ELF-1 (cell line): Measurements from ENCODE around the gene SPEN.
"Not testable (repeated sequence)": the region's sequence is repeated elsewhere in the genome, so short reads cannot be mapped to it uniquely, and the experiment has no call there.

Source experiments
- DNase-seq: peaks from one replicate; pipeline ENCODE4 v3.0.0-alpha.2; 2016; ENCODE audit warnings: low read depth, low spot score

Gene SPEN

GRCh38 chr1:15892857-15893599, 45.5 kb downstream of the SPEN start:
- DNase-seq = not testable (repeated sequence)

- DNase-seq = no peak
Measured at GRCh38 chr1:15895233-15895632, 47.7 kb downstream of the SPEN start.

GRCh38 chr1:15896841-15897610, 49.5 kb downstream of the SPEN start:
- DNase-seq = not testable (repeated sequence)

DNA sequence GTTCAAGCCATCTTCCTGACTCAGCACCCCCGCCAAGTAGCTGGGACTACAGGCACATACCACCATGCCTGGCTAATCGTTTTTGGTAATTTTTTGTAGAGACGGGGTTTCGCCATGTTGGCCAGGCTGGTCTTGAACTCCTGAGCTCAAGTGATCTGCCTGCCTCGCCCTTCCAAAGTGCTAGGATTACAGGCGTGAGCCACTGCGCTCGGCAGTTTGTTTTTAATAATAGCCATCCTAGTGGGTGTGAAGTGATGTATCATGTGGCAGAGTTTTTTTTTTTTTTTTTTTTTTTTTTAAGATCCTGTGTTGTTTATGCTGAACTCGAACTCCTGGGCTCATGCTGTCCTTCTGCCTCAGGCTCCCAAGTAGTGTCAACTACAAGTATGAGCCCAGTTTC, 51.8 kb downstream of the SPEN start:
- DNase-seq = no peak

DNA sequence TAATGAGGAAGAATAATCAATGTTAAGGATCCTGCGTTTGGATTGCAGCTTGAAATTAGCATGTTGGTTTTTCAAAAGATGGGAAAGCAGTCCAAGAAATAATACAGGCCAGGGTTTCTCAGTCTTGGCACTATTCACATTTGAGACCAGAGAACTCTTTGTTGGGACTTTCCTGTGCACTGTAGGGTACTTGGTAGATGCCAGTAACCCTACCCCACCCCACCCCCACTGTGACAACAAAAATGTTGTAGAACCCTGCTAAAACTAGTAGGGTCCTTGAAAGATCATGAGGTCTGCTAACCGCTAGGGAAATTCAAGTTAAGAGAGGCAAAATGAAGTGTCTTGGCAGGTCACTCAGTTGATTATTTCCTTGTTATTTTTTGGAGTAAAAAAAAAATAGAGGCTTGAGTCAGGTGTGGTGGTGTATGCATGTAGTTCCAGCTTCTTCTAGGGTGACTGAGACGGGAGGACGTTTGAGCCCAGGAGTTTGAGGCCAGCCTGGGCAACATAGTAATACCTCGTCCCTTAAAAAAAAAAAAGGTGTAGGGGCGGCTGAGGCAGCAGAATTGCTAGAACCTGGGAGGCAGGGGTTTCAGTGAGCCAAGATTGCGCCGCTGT, 53.3 kb downstream of the SPEN start:
- no peak for DNase-seq

DNA sequence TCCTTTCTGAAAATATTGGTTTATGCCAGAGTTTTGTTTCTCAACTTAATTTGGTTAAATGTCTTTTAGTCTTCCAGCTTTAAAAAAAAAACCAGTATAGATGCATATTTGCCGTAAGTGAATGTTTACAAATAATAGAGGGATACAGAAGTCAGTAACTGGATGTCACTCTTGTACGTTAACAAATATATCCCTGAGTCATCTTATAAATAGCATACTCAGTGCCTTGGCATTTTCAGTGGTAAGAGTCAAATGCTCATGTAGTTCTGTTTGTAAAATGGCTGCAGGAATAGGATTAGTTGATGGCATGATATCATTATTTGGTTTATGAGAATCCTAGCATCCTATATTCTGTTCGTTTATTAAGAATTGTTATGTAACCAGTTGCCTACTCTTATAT, 55.4 kb downstream of the SPEN start:
- no peak for DNase-seq

DNA sequence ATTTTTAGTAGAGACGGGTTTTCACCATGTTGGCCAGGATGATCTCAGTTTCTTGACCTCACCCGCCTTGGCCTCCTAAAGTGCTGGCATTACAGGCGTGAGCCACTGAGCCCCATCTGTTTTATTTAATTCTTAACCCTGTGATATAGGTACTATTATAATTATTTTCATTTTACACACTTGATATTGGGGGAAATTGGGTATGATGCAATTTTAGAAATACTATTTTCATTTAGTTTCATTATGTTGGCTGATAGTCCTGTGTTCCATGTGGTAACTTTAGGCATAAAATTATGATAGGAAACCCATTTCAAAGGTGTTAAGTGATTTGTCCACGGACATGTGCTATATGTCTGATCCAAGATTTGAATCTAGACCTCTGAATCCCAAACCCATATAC, 61.1 kb downstream of the SPEN start:
- no peak for DNase-seq

DNA sequence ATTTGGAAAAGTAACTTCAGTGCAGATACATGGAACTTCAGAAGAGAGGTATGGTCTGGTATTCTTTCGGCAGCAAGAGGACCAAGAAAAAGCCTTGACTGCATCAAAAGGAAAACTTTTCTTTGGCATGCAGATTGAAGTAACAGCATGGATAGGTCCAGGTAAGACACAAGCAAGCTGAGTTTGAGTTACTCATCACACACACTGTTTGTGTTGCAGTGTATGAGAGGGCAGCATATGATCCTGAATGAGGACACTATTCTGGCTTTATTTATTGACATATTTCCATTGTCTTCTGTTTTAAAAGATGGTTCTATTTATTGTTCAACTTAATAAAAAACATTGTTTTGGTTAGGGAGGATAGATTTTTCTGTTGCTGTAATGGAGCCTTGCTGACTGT, 63.6 kb downstream of the SPEN start:
- no peak for DNase-seq

GRCh38 chr1:15911927-15912326, 64.4 kb downstream of the SPEN start:
- DNase-seq = no peak

DNA sequence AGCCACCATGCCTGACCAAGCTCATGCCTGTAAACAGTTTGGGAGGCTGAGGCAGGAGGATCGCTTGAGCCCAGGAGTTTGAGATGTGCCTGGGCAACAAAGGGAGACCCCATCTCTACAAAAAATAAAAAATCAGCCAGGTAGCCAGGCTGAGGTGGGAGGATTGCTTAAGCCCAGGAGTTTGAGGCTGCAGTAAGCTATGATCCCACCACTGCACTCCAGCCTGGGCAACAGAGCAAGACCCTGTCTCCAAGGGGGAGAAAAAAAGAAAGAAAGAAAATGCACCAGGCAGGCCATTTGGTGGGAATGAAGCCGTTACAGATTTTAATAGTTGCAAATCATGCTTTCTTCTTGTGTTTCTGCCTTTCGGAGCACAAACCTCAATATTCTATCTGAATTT, 66.1 kb downstream of the SPEN start:
- DNase-seq = not testable (repeated sequence)

DNA sequence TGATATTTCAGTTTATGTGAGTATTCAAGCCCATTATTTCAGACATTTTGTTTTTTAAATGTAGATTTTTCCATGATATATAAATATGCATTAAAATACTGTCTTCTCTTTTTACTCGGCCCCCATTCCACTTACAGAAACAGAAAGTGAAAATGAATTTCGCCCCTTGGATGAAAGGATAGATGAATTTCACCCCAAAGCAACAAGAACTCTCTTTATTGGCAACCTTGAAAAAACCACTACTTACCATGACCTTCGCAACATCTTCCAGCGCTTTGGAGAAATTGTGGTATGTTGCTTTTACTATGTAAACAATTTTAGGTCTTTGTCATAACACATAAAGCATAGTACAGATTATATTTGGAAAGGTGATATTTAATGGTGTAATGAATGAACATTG, 68.5 kb downstream of the SPEN start:
- no peak for DNase-seq

DNA sequence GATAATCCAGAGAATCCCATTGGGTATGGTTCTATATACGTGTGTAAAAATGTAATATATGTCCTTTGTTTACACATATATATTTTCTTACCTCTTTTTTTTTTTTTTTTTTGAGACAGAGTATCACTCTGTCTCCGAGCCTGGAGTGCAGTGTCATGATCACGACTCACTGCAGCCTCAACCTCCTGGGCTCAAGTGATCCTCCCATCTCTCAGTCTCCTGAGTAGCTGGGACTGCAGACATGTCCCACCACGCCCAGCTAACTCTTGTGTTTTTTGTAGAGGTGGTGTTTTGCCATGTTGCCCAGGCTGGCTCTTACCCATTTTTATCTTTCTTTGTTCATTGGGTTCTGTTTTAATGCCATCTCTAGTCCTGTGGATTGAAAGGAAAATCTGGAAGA, 68.9 kb downstream of the SPEN start:
- DNase-seq = no peak

DNA sequence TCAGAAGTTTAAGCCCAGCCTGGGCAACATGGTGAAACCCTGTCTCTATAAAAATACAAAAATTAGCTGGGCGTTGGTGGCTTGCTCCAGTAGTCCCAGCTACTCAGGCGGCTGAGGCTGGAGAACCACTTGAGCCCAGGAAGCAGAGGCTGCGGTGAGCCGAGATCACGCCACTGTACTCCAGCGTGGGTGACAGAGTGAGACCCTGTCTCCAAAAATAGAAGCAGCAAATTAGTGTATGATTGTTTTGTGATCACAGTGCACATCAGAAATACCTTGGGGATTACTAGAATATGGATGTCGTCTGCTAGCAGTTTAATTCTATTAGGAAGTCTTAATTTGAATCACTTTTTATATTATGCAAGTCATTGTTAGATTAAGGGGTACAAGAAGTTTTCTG, 69.4 kb downstream of the SPEN start:
- DNase-seq = no peak

DNA sequence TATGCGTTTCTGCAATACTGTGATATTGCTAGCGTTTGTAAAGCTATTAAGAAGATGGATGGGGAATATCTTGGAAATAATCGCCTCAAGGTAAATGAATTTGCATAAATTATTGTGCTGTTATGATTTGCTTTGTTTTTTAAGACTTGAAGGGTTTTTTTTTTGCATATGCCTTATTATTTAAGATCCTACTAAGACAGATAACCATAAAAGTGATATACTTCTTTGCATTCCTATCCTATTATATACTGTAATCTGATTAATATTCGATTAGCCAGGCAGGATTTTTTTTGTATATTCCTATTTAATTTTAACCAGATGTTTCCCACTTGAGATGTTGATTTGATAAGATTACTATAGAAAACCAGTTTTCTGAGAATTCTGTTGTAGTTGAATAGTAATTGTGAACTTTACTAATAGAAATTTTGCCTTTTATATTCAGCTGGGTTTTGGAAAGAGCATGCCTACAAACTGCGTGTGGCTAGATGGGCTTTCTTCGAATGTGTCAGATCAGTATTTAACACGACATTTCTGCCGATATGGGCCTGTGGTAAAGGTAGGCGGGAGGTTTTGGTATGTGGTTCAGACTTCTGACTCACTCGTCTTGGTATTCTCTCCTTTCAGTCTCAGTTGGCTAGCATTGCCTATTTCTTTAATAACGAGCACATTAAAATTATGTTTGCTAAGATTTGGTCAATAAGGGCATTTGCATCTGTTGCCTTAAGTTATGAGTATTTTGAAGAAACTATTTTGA, 71.6 kb downstream of the SPEN start:
- DNase-seq = no peak

DNA sequence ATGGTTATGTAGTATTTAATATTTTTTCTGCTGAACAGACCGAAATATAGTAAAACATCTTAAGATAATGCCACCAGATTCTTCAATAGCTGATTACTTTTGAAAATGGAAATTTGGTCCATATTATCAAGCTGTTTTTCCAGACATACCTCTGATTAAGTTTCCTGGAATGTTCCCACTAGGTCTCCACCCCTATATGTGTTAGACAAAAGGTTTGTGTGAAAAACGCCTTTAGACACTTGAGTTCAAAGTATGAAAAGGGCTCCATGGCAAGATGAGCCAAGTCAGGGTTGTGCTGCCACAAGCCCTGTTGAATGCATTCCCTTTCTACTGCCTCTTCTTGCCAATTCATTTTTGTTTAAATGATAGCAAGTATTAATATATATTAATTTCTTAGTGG, 75.7 kb downstream of the SPEN start:
- DNase-seq = no peak

DNA sequence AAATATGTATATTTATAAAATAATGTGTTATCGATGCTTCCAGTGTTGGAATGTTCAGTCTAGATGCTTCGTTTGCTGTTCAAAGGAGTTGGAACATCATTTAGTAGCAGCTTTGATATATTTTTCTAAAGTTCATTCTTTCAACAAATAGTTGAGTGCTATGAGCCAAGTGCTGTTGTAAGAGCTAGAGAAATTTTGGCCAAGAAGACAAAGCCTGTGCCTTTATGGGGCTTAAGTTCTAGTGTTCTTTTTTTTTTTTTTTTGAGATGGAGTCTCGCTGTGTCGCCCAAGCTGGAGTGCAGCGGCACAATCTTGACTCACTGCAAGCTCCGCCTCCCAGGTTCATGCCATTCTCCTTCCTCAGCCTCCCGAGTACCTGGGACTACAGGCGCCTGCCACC, 78.9 kb downstream of the SPEN start:
- DNase-seq = not testable (repeated sequence)

DNA sequence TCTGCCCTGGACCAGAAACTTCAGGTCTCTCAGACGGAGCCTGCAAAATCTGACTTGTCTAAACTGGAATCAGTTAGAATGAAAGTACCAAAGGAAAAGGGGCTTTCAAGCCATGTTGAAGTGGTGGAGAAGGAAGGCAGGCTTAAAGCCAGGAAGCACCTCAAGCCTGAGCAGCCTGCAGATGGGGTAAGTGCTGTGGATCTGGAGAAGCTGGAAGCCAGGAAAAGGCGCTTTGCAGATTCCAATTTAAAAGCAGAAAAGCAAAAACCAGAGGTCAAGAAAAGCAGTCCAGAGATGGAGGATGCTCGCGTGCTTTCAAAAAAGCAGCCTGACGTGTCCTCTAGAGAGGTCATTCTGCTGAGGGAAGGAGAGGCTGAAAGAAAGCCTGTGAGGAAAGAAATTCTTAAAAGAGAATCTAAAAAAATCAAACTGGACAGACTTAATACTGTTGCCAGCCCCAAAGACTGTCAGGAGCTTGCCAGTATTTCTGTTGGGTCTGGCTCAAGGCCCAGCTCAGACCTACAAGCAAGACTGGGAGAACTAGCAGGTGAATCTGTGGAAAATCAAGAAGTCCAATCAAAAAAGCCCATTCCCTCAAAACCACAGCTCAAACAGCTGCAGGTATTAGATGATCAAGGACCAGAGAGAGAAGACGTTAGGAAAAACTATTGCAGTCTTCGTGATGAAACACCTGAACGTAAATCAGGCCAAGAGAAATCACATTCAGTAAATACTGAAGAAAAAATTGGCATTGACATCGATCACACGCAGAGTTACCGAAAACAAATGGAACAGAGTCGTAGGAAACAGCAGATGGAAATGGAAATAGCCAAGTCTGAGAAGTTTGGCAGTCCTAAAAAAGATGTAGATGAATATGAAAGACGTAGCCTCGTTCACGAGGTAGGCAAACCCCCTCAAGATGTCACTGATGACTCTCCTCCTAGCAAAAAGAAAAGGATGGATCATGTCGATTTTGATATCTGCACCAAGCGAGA, 81.8 kb downstream of the SPEN start:
- DNase-seq = no peak

DNA sequence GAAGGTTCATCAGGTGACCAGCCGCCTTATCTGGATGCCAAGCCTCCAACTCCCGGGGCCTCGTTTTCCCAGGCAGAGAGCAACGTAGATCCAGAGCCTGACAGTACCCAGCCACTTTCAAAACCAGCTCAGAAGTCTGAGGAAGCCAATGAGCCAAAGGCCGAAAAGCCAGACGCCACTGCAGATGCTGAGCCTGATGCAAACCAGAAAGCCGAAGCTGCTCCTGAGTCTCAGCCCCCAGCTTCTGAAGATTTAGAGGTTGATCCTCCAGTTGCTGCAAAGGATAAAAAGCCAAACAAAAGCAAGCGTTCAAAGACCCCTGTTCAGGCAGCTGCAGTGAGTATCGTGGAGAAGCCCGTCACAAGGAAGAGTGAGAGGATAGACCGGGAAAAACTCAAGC, 83.9 kb downstream of the SPEN start:
- no peak for DNase-seq

DNA sequence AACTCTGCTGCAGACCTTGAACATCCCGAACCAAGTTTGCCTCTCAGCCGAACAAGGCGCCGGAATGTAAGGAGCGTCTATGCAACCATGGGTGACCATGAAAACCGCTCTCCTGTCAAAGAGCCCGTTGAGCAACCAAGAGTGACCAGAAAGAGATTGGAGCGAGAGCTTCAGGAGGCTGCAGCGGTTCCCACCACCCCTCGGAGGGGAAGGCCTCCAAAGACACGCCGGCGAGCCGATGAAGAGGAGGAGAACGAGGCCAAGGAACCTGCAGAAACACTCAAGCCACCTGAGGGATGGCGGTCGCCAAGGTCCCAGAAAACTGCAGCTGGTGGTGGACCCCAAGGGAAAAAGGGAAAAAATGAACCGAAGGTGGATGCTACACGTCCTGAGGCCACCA, 84.4 kb downstream of the SPEN start:
- DNase-seq = no peak

- DNase-seq = no peak
Measured at GRCh38 chr1:15932612-15933011, 85.1 kb downstream of the SPEN start.

GRCh38 chr1:15933684-15934083, 86.2 kb downstream of the SPEN start:
- no peak for DNase-seq
